ENCODE measurements around the gene HPN.
"Not testable (repeated sequence)": the region's sequence is repeated elsewhere in the genome, so short reads cannot be mapped to it uniquely, and the experiment has no call there.

The HPN gene

GRCh38 chr19:35088131-35088913, 46.8 kb downstream of the HPN start:
- no peak for DNase-seq

GRCh38 chr19:35089554-35089953, 48.0 kb downstream of the HPN start:
- no peak for DNase-seq

GRCh38 chr19:35090160-35090505, 48.6 kb downstream of the HPN start:
- no peak for DNase-seq

GRCh38 chr19:35090506-35091214, 49.1 kb downstream of the HPN start:
- no peak for DNase-seq

- no peak for DNase-seq
Measured at GRCh38 chr19:35093430-35093829, 51.9 kb downstream of the HPN start.

GRCh38 chr19:35093941-35094647, 52.6 kb downstream of the HPN start:
- DNase-seq: no peak

- no peak for DNase-seq
Measured at GRCh38 chr19:35094656-35095055, 53.1 kb downstream of the HPN start.

- DNase-seq: no peak
Measured at GRCh38 chr19:35095667-35096368, 54.3 kb downstream of the HPN start.

- DNase-seq: no peak
Measured at GRCh38 chr19:35098413-35099049, 57.0 kb downstream of the HPN start.

- DNase-seq: no peak
Measured at GRCh38 chr19:35099155-35099896, 57.8 kb downstream of the HPN start.

- no peak for DNase-seq
Measured at GRCh38 chr19:35099897-35100275, 58.4 kb downstream of the HPN start.

- no peak for DNase-seq
Measured at GRCh38 chr19:35100588-35101533, 59.3 kb downstream of the HPN start.

- not testable (repeated sequence) for DNase-seq
Measured at GRCh38 chr19:35101949-35102348, 60.4 kb downstream of the HPN start.

- not testable (repeated sequence) for DNase-seq
Measured at GRCh38 chr19:35103614-35104013, 62.1 kb downstream of the HPN start.

- DNase-seq: no peak
Measured at GRCh38 chr19:35104361-35104760, 62.8 kb downstream of the HPN start.

- no peak for DNase-seq
Measured at GRCh38 chr19:35105047-35105410, 63.5 kb downstream of the HPN start.

GRCh38 chr19:35105411-35106290, 64.1 kb downstream of the HPN start:
- DNase-seq: no peak

- DNase-seq: no peak
Measured at GRCh38 chr19:35106291-35106583, 64.7 kb downstream of the HPN start.

GRCh38 chr19:35106898-35107541, 65.5 kb downstream of the HPN start:
- no peak for DNase-seq

GRCh38 chr19:35107545-35107944, 66.0 kb downstream of the HPN start:
- DNase-seq: no peak
